HT1080 (cell line): ENCODE measurements around the gene TBC1D9. TPM values are rescaled to one million over a fixed set of nuclear protein-coding genes. Genes with fewer than 3 reads are reported as not detected.

ENCODE experiments used
- small RNA-seq: library from RNA; depleted of rRNA; stranded (forward); fragments of <200 nt; gene quantifications from one replicate; pipeline ENCODE3, GENCODE V24; 2014
- total RNA-seq: library from RNA; depleted of rRNA; stranded (reverse); fragments of >200 nt; shearing (Covaris generic); gene quantifications from 2 replicates; pipeline ENCODE4 v1.2.3, GENCODE V29; 2014; rRNA removed

TBC1D9 gene
- total RNA-seq, 1 experiment from 2014 or later, result 28.2 TPM

Small RNA genes lying within 50 kb of the gene (small RNA-seq; reads per million reads assigned to genes)
- not detected for gene AC108019.1
- not detected for gene RF00019
- gene RN7SL152P, result not detected
- gene RNY1P14, result not detected

Other genes with a start within 250 kb of the TBC1D9 start
- gene ELMOD2, start 232.2 kb downstream of the TBC1D9 start, total RNA-seq, result 10.9 and 12.7 TPM in 2 replicates
- 0.07 TPM in 1 of 2 replicates, not detected in the other for gene UCP1, start 187.4 kb downstream of the TBC1D9 start, total RNA-seq